GM06990 (cell line): ENCODE measurements around the gene ARHGAP26.

Source experiments
- DNase-seq: peaks from one replicate; pipeline ENCODE4 v3.0.0-alpha.2; 2011; ENCODE audit not compliant: insufficient read length; ENCODE audit errors: extremely low read depth
- H3K27me3 ChIP-seq: replicated peaks from 2 replicates; pipeline ENCODE4 v1.6.0; 2011; ENCODE audit warnings: low read length; ENCODE audit not compliant: control insufficient read depth, insufficient read depth
- H3K36me3 ChIP-seq: 2 replicates; pipeline ENCODE4 v1.5.1; 2011; ENCODE audit warnings: low read length; ENCODE audit not compliant: control insufficient read depth, insufficient read depth
- H3K4me3 ChIP-seq: replicated peaks from 2 replicates; pipeline ENCODE4 v1.5.1; 2011; ENCODE audit warnings: low read depth, mild to moderate bottlenecking, control low read depth, low read length
- TF ChIP-seq, protein P1 (sequence below): IDR thresholded peaks from 2 replicates; pipeline ENCODE4 v1.5.1; 2011; ENCODE audit warnings: low read length, control low read depth, mild to moderate bottlenecking, inconsistent platforms; ENCODE audit not compliant: insufficient read depth, poor library complexity, severe bottlenecking

The ARHGAP26 gene

DNA sequence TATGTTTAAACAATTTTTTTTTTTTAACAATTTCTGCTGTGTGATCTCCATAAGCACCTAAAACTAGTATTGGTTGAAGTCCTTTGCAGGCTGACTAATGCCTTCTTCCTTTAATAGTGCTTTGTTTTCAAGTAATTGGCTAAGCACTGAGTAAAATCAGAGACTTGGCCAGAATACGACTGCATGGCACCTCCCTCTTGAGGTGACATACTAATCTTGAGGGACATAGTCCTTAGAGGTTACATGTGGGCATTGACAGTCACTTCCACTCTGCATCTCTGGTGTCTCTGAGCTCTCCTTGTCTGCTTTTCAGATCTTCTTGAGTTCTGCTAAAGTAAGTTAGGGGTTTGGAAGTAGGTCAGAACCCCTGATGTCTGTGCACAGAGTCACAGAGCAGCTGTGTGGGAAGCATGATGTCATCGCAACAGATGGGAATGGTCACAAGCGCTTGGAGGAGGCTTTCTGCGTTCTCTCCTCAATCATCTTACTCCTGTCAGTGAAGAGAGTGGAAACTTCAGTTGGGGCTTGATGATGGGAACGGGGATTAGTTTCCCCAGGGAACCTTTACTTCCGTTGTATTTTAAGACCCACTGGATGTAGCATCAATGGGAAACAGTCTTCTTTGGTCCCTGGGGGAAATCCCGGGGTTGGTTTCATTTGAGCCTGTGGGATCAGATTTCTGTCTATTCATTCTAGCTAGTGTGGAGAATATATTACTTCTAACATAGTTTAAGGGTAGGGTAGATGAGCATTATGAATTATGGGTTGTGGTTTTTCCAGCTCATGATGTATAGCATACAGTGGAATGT, 136.9 kb downstream of the ARHGAP26 start:
- DNase-seq: no peak
- no peaks in the 10 kb centered on the region for H3K27me3 ChIP-seq
- TF ChIP-seq, protein P1, sequence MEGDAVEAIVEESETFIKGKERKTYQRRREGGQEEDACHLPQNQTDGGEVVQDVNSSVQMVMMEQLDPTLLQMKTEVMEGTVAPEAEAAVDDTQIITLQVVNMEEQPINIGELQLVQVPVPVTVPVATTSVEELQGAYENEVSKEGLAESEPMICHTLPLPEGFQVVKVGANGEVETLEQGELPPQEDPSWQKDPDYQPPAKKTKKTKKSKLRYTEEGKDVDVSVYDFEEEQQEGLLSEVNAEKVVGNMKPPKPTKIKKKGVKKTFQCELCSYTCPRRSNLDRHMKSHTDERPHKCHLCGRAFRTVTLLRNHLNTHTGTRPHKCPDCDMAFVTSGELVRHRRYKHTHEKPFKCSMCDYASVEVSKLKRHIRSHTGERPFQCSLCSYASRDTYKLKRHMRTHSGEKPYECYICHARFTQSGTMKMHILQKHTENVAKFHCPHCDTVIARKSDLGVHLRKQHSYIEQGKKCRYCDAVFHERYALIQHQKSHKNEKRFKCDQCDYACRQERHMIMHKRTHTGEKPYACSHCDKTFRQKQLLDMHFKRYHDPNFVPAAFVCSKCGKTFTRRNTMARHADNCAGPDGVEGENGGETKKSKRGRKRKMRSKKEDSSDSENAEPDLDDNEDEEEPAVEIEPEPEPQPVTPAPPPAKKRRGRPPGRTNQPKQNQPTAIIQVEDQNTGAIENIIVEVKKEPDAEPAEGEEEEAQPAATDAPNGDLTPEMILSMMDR: no peak
- H3K4me3 ChIP-seq: no peak overlapping the region
- H3K36me3 ChIP-seq: no peaks in the 10 kb centered on the region

DNA sequence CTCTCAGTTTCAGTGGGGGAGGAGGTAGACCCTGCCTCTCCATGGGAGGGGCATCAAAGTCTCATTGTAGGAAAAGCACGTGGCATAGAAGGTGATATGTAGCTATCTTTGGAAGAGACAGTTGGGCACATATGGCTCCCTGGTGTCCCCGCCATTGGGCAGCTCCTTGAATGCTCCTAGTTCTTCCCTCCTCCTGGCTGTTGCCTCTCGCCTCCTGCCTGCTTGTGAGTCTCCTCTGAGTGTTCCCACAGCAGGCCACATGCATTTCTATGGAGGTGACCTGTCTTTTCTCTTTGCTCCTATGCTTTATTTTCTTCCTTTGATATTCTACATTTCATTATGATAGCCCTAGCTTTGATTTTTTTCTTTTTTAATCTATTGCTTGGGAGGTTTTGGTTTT, 138.5 kb downstream of the ARHGAP26 start:
- TF ChIP-seq, protein P1: no peak
- DNase-seq: no peak
- Histone ChIP-seq H3K4me3 (no peak overlapping the region), H3K27me3 (no peaks in the 10 kb centered on the region), H3K36me3 (no peaks in the 10 kb centered on the region)

DNA sequence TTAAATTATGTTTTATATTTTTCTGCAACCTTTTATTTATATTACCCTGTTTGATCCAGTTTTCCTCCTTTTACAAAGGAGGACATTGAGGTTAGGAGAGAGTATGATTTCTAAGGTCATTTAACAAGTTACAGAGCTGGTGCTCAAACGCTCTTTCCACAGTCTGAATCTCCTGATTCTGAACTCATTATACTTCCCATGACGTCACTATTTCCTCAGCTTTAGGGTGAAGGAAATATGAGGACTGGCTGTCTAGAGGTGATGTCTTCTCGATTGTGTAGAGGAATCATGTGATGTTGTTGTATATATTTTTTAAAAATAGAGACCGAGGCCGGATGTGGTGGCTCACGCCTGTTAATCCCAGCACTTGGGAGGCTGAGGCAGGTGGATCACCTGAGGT, 140.0 kb downstream of the ARHGAP26 start:
- no peaks in the 10 kb centered on the region for H3K27me3 ChIP-seq
- no peak overlapping the region for H3K4me3 ChIP-seq
- no peak for DNase-seq
- H3K36me3 ChIP-seq: no peaks in the 10 kb centered on the region
- TF ChIP-seq, protein P1: no peak

DNA sequence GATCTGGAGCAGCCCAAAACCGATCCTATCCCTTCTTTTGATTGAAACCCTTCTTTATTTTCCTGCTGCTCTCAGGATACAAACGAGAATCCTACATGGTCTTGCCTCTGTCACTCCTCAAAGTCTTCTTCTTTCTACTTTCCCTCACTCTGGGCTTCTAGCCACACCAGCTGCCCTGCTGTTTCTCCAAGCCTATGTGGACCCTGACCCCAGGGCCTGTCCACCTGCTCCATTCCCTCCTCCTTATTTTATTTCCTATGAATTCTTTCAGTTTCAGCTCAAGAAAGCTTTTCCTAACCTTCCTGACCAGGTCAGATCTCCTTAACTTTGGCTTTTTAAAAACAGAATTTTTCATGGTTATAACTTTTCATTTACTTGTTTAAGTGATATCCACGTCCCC, 141.0 kb downstream of the ARHGAP26 start:
- Histone ChIP-seq H3K4me3 (no peak overlapping the region), H3K36me3 (no peaks in the 10 kb centered on the region), H3K27me3 (no peaks in the 10 kb centered on the region)
- no peak for DNase-seq
- TF ChIP-seq, protein P1: no peak

GRCh38 chr5:142911775-142912174, 141.6 kb downstream of the ARHGAP26 start:
- Histone ChIP-seq H3K27me3 (no peaks in the 10 kb centered on the region), H3K4me3 (no peak overlapping the region), H3K36me3 (no peaks in the 10 kb centered on the region)
- TF ChIP-seq, protein P1: no peak
- no peak for DNase-seq
